ENCODE results near the gene SPAG4.

The SPAG4 gene

DNA sequence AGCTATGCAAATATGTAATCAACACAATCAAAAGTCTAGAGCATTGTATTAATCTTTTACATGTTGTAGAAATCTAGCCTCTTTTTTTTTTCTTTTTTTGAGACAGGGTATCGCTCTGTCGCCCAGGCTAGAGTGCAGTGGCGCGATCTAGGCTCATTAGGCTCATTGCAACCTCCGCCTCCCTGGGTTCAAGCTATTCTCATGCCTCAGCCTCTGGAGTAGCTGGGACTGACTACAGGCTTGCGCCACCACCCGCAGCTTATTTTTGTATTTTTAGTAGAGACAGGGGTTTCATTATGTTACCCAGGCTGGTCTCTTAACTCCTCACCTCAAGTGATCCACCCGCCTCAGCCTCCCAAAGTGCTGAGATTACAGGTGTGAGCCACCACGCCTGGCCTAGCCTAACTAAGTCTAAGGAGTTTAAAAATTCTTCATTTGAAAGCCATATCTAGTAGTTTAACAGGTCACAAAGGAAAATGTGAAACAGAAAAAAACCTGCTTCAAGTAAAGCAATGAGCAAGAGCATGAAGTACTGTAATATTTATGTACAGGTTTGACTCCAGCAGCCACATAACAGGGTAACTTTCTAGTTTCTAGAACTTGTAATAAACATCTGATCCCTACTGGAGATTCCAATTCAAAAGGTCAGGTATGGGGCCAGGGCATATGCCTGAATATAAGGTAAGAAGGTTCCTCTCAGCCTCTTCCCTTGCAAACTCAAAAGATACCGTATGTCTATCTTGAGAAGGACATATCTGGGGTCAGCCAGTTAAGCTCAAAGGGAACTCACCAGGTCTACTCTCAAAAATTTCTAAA is 44.7 kb downstream of the SPAG4 start:
- H3K27ac ChIP-seq (ENCODE audit: poor library complexity, severe bottlenecking) = peak overlapping the region; percentile 45
- no peak overlapping the region for H3K4me3 ChIP-seq (ENCODE audit: severe bottlenecking)
- no peaks in the 10 kb centered on the region for H3K27me3 ChIP-seq (ENCODE audit: insufficient read depth, poor library complexity, severe bottlenecking)
- H3K4me1 ChIP-seq (ENCODE audit: insufficient read depth, poor library complexity, severe bottlenecking) = peaks cover 38% of the 10 kb centered on the region
- peaks cover 48% of the 10 kb centered on the region for H3K36me3 ChIP-seq (ENCODE audit: low read depth)
- no peak for ATAC-seq (ENCODE audit: low read depth)
- DNase-seq (ENCODE audit: low spot score) = no peak
- H3K9me3 ChIP-seq (ENCODE audit: severe bottlenecking) = no peaks in the 10 kb centered on the region
- TF ChIP-seq, protein P1, sequence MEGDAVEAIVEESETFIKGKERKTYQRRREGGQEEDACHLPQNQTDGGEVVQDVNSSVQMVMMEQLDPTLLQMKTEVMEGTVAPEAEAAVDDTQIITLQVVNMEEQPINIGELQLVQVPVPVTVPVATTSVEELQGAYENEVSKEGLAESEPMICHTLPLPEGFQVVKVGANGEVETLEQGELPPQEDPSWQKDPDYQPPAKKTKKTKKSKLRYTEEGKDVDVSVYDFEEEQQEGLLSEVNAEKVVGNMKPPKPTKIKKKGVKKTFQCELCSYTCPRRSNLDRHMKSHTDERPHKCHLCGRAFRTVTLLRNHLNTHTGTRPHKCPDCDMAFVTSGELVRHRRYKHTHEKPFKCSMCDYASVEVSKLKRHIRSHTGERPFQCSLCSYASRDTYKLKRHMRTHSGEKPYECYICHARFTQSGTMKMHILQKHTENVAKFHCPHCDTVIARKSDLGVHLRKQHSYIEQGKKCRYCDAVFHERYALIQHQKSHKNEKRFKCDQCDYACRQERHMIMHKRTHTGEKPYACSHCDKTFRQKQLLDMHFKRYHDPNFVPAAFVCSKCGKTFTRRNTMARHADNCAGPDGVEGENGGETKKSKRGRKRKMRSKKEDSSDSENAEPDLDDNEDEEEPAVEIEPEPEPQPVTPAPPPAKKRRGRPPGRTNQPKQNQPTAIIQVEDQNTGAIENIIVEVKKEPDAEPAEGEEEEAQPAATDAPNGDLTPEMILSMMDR (IDR thresholded peaks at IDR 0.05; ENCODE audit: poor library complexity, severe bottlenecking) = no peak

DNA sequence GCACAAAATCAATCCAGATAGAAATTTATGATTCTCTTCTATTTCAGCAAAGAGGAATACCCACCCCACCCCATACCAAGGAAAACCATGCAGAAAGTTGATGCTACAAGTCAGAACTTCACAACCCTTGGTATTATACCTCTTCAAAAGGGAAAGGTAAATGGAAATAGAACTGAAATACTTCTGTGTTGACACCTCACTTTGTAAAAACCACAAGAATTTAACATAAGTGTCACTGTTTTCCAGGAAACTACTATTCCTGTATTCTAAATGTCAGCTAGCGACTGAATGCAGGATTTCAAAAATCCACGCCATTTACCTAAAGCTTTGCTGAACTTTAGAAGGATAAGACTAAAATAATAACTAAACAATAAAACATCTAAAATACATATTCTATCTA is 45.4 kb downstream of the SPAG4 start:
- no peak overlapping the region for H3K4me3 ChIP-seq (ENCODE audit: severe bottlenecking)
- ATAC-seq (ENCODE audit: low read depth) = peak; percentile 15
- peaks cover 38% of the 10 kb centered on the region for H3K4me1 ChIP-seq (ENCODE audit: insufficient read depth, poor library complexity, severe bottlenecking)
- no peaks in the 10 kb centered on the region for H3K9me3 ChIP-seq (ENCODE audit: severe bottlenecking)
- peaks cover 41% of the 10 kb centered on the region for H3K36me3 ChIP-seq (ENCODE audit: low read depth)
- TF ChIP-seq, protein P1 (IDR thresholded peaks at IDR 0.05; ENCODE audit: poor library complexity, severe bottlenecking) = no peak
- H3K27me3 ChIP-seq (ENCODE audit: insufficient read depth, poor library complexity, severe bottlenecking) = no peaks in the 10 kb centered on the region
- H3K27ac ChIP-seq (ENCODE audit: poor library complexity, severe bottlenecking) = peak overlapping the region; percentile 45
- no peak for DNase-seq (ENCODE audit: low spot score)

DNA sequence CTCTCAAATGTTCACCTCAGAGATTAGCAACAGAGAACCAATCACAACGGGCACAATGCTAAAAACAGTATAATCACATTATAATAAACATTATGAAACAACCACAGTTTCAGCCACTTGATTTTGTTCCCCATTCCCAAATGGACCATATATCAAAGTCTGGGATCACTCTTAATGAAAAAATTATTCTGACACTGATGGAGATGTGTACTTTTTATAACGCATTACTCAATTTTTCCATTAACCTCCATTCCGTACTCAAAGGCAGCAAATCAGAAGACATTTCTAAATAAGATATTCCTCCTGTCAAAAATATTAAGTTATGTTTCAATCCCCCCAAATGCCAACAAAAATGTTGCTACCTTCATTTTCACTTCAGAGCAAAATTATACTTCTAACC is 46.3 kb downstream of the SPAG4 start:
- Histone ChIP-seq H3K27me3 (ENCODE audit: insufficient read depth, poor library complexity, severe bottlenecking) (no peaks in the 10 kb centered on the region), H3K27ac (ENCODE audit: poor library complexity, severe bottlenecking) (peak overlapping the region; percentile 45), H3K36me3 (ENCODE audit: low read depth) (peaks cover 32% of the 10 kb centered on the region), H3K4me3 (ENCODE audit: severe bottlenecking) (peak overlapping the region; percentile 90), H3K4me1 (ENCODE audit: insufficient read depth, poor library complexity, severe bottlenecking) (peaks cover 38% of the 10 kb centered on the region), H3K9me3 (ENCODE audit: severe bottlenecking) (no peaks in the 10 kb centered on the region)
- TF ChIP-seq, protein P1 (IDR thresholded peaks at IDR 0.05; ENCODE audit: poor library complexity, severe bottlenecking) = no peak
- ATAC-seq (ENCODE audit: low read depth) = no peak
- no peak for DNase-seq (ENCODE audit: low spot score)

DNA sequence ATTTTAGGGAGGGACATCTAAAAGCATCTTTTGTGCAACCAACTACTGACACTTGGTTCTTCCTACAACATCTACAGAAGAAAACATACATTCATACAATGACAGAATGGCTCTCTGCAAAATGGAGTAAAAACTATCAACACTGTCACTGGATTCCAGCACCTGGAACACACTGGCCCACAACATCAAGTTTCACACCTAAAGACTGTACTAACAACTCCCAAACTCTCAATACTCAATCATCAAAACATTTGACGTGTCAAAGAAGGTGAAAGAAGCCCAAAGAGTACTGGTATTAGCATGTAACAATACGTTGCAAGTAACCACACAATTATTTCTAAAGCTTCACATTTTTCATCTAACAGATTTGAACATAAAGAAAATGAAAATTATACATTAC is 46.9 kb downstream of the SPAG4 start:
- H3K36me3 ChIP-seq (ENCODE audit: low read depth) = peaks cover 26% of the 10 kb centered on the region
- H3K27me3 ChIP-seq (ENCODE audit: insufficient read depth, poor library complexity, severe bottlenecking) = no peaks in the 10 kb centered on the region
- peak overlapping the region; percentile 90 for H3K4me3 ChIP-seq (ENCODE audit: severe bottlenecking)
- H3K4me1 ChIP-seq (ENCODE audit: insufficient read depth, poor library complexity, severe bottlenecking) = peaks cover 38% of the 10 kb centered on the region
- no peak for DNase-seq (ENCODE audit: low spot score)
- peak overlapping the region; percentile 45 for H3K27ac ChIP-seq (ENCODE audit: poor library complexity, severe bottlenecking)
- H3K9me3 ChIP-seq (ENCODE audit: severe bottlenecking) = no peaks in the 10 kb centered on the region
- TF ChIP-seq, protein P1 (IDR thresholded peaks at IDR 0.05; ENCODE audit: poor library complexity, severe bottlenecking) = no peak
- ATAC-seq (ENCODE audit: low read depth) = no peak

All from RWPE2 (cell line).